Activated CD4-positive, alpha-beta T cell treated with anti-CD3 and anti-CD28 coated beads for 36 hours (primary cell): Measurements from ENCODE around the gene PLEKHA8. TPM values are rescaled to one million over a fixed set of nuclear protein-coding genes. Genes with fewer than 3 reads are reported as not detected.

Source experiments
- ATAC-seq: fragments of 200-7000 bp; cut with Tn5 transposase; one replicate; pipeline ENCODE4 v1.10.0; 2021; ENCODE audit warnings: mild to moderate bottlenecking, moderate library complexity
- CTCF ChIA-PET: fragments of 350-600 bp; sonication (Branson Sonifier 250); formaldehyde crosslinking; loops from one replicate; lab custom pipeline; 2021; ENCODE audit warnings: antibody characterized with exemption; lab: Charles Lee
- POLR2A ChIA-PET: fragments of 350-600 bp; sonication (Branson Sonifier 250); formaldehyde crosslinking; loops from one replicate; lab custom pipeline; 2021; ENCODE audit warnings: antibody characterized with exemption, inconsistent platforms; lab: Charles Lee
- DNase-seq: peaks from one replicate; pipeline ENCODE4 v3.0.0-alpha.2; 2020
- H3K27ac Mint-ChIP-seq: one replicate; pipeline ENCODE4 v1.8.0; 2021; ENCODE audit warnings: mixed read lengths
- H3K27me3 Mint-ChIP-seq: one replicate; pipeline ENCODE4 v1.8.0; 2021; ENCODE audit warnings: mixed read lengths
- H3K36me3 Mint-ChIP-seq: one replicate; pipeline ENCODE4 v1.8.0; 2021; ENCODE audit warnings: low read depth, mixed read lengths
- H3K4me1 Mint-ChIP-seq: one replicate; pipeline ENCODE4 v1.8.0; 2021; ENCODE audit warnings: mixed read lengths
- H3K4me3 Mint-ChIP-seq: one replicate; pipeline ENCODE4 v1.8.0; 2021; ENCODE audit warnings: mild to moderate bottlenecking, moderate library complexity, mixed read lengths
- H3K9me3 Mint-ChIP-seq: one replicate; pipeline ENCODE4 v1.8.0; 2021; ENCODE audit warnings: low read depth, mixed read lengths
- intact Hi-C, 2 experiments: fragments of 100-400 bp; cut with DNase I in 1 of 2; cut with micrococcal nuclease in 1 of 2; formaldehyde crosslinking; loops; one replicate each; pipeline versions ENCODE4 v1.14.2 to v1.15.1; 2022 to 2024; cut with DNase I, micrococcal nuclease
- total RNA-seq, 2 experiments: library from RNA; stranded (reverse); gene quantifications; one replicate each; pipeline ENCODE4 v1.2.3, GENCODE V29; 2021

The PLEKHA8 gene
- total RNA-seq, 2 experiments from 2014 or later, result 9.0 to 11.1 TPM

DNA sequence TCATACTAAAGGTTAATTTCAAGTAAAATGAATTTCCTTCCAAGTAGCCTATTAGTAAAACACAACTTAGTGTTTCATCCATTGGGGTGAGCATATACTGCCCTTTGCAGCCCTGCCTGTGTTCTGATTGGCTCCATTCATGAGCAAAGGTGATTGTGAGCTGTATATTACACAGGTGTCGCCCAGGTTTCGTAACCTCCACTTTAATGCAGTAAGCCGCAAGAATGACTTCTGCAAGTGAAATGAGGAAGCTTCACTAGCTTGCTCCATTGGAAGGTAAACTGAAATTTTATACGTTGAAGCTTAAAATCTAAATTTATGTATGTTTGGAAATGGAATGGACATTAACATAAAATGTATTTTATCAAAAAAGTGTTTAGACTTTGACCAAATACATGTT lies 131.0 kb downstream of the PLEKHA8 start:
- H3K4me1 Mint-ChIP-seq, result peaks cover 63% of the 10 kb centered on the region

DNA sequence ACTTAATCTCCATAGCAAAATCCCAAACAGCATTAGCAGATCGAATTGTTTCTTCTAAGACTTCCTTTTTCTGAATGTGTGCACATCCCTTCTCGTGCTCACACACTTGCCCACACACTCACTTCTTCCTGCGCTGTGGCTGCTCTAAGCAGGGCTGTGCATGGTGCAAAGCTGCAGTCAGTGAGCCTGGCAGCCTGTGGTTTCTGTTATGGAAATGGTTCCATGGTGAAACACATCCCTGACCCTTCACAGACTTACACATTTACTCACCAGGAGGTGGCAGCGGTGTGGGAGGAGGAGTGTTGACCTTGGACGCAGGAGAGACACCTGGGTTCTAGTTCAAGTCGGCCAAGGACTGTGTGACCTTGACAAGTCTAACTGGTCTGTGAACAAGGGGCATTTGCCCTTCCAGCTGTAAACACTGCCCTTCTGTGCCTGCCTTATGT lies 131.5 kb downstream of the PLEKHA8 start:
- no peaks in the 10 kb centered on the region for H3K9me3 Mint-ChIP-seq
- peak; percentile 49 for ATAC-seq
- peak; percentile 66 for DNase-seq
- no peak overlapping the region for H3K4me3 Mint-ChIP-seq
- H3K36me3 Mint-ChIP-seq, result peaks cover 2% of the 10 kb centered on the region
- intact Hi-C loops, result loop anchor here (5.0 to 10.0 kb wide), 5 partner anchors 125 to 403 kb away; partner anchors contain the start of genes NOD1 (in 1 of the 2) and ZNRF2 (in 1 of the 2)
- CTCF ChIA-PET, result interaction anchor here (0.7 to 1.5 kb wide), 2 partner anchors 16 to 20 kb away, joined by 3 to 4 read pairs; no protein-coding TSS in a partner anchor
- H3K27ac Mint-ChIP-seq, result peak overlapping the region; percentile 35
- POLR2A ChIA-PET, result no interaction called here
- peaks cover 65% of the 10 kb centered on the region for H3K4me1 Mint-ChIP-seq
- no peaks in the 10 kb centered on the region for H3K27me3 Mint-ChIP-seq

More for the DNA sequence above, 131.0 kb downstream of the PLEKHA8 start:
- POLR2A ChIA-PET, result no interaction called here
- no peak overlapping the region for H3K27ac Mint-ChIP-seq
- CTCF ChIA-PET, result interaction anchor here (0.6 to 0.7 kb wide), 2 partner anchors 21 to 69 kb away, joined by 3 read pairs; no protein-coding TSS in a partner anchor
- H3K4me3 Mint-ChIP-seq, result no peak overlapping the region
- no peaks in the 10 kb centered on the region for H3K9me3 Mint-ChIP-seq
- ATAC-seq (no peak), DNase-seq (no peak)
- H3K27me3 Mint-ChIP-seq, result no peaks in the 10 kb centered on the region
- peaks cover 2% of the 10 kb centered on the region for H3K36me3 Mint-ChIP-seq
- intact Hi-C loops, result no loop called here

DNA sequence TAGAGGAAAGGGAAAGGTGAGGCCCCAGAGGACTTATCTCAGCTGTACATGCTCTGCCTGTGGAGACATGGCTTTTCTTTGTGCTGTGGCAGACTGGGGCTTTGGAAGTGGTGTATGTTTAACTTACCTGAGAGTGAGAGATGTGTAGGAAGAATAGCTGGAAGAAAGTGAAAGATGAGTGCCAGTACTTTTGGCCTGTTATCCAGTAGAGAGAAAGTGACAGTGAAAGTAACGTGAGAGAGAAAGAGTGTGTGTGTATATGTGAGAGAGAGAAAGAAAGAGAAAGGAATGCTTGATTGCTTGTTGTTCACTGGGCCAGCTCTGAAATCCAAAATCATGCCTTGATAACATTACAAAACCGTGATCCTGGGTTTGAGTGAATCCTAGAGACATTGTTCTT lies 132.1 kb downstream of the PLEKHA8 start:
- H3K4me1 Mint-ChIP-seq, result peaks cover 65% of the 10 kb centered on the region
- H3K27ac Mint-ChIP-seq, result peak overlapping the region; percentile 35
- POLR2A ChIA-PET, result no interaction called here
- DNase-seq, result no peak
- H3K9me3 Mint-ChIP-seq, result no peaks in the 10 kb centered on the region
- H3K36me3 Mint-ChIP-seq, result peaks cover 2% of the 10 kb centered on the region
- H3K4me3 Mint-ChIP-seq, result no peak overlapping the region
- intact Hi-C loops, result loop anchor here (5.0 to 10.0 kb wide), 5 partner anchors 124 to 402 kb away; partner anchors contain the start of genes NOD1 (in 1 of the 2) and ZNRF2 (in 1 of the 2)
- H3K27me3 Mint-ChIP-seq, result no peaks in the 10 kb centered on the region
- CTCF ChIA-PET, result interaction anchor here (1.5 to 1.9 kb wide), 2 partner anchors 16 to 389 kb away, joined by 4 read pairs; no protein-coding TSS in a partner anchor
- ATAC-seq, result no peak

DNA sequence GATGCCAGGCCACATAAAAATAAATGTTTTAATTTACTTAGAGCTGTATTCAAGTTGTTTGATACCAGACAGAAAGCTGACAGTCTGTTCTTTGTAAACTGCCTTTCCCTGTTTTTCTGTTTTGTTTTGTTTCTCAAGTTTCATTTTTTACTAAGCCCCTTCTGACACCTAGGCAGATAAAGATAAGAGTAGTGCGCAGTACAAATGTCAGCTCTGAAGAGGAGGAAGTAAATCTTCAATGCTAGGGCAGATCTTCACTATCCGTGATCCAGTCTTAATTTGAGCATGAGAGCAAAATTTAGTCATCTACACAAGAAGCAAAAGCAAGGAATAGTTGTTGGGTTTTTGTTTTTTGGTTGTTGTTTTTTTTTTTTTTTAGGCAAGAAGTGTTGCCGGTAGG lies 133.9 kb downstream of the PLEKHA8 start:
- DNase-seq (no peak), ATAC-seq (no peak)
- POLR2A ChIA-PET, result no interaction called here
- peaks cover 57% of the 10 kb centered on the region for H3K4me1 Mint-ChIP-seq
- CTCF ChIA-PET, result interaction anchor here (1.1 to 1.9 kb wide), 3 partner anchors 31 to 387 kb away, joined by 3 to 5 read pairs (median 4); no protein-coding TSS in a partner anchor
- peaks cover 2% of the 10 kb centered on the region for H3K36me3 Mint-ChIP-seq
- H3K4me3 Mint-ChIP-seq, result peak overlapping the region; percentile 13
- H3K27me3 Mint-ChIP-seq, result no peaks in the 10 kb centered on the region
- peak overlapping the region; percentile 48 for H3K27ac Mint-ChIP-seq
- intact Hi-C loops, result loop anchor here (2.0 to 10.0 kb wide), 7 partner anchors 27 to 400 kb away; partner anchors contain the start of genes ZNRF2 (in 2 of the 2), MTURN (in 1 of the 2) and NOD1 (in 1 of the 2)
- H3K9me3 Mint-ChIP-seq, result no peaks in the 10 kb centered on the region

DNA sequence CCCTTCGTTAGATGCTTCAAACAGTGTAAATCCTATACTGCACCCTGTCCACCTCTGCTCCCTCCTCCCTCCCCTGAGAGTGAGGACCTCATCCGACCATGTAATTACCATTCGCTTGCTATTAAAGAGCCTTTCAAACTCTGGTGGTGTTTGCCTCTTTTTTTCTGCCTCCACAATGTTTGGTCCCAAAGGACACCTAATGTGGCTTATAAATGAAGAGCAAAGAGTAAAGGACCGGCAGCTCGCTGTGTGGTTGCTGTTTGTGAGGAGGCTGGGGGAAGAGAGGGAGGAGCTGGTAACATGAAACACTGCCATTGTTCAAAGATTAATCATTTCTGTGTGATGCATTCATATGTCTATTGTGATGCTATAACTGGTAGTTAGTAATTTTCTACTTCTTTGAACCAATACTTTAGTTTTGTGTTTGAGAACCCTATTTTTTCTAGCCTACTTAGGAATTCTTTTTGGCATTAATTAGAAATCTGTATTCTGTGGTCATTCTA lies 134.5 kb downstream of the PLEKHA8 start:
- Mint-ChIP-seq H3K9me3 (no peaks in the 10 kb centered on the region), H3K36me3 (peaks cover 2% of the 10 kb centered on the region), H3K27ac (peak overlapping the region; percentile 63), H3K4me1 (peaks cover 52% of the 10 kb centered on the region), H3K4me3 (peak overlapping the region; percentile 13), H3K27me3 (no peaks in the 10 kb centered on the region)
- intact Hi-C loops, result loop anchor here (2.0 to 10.0 kb wide), 7 partner anchors 28 to 400 kb away; partner anchors contain the start of genes ZNRF2 (in 2 of the 2), MTURN (in 1 of the 2) and NOD1 (in 1 of the 2)
- peak; percentile 57 for DNase-seq
- ChIA-PET POLR2A (no interaction called here), CTCF (interaction anchor here (0.7 to 1.9 kb wide), 4 partner anchors 20 to 116 kb away, joined by 3 to 7 read pairs (median 4); no protein-coding TSS in a partner anchor)
- peak; percentile 78 for ATAC-seq

DNA sequence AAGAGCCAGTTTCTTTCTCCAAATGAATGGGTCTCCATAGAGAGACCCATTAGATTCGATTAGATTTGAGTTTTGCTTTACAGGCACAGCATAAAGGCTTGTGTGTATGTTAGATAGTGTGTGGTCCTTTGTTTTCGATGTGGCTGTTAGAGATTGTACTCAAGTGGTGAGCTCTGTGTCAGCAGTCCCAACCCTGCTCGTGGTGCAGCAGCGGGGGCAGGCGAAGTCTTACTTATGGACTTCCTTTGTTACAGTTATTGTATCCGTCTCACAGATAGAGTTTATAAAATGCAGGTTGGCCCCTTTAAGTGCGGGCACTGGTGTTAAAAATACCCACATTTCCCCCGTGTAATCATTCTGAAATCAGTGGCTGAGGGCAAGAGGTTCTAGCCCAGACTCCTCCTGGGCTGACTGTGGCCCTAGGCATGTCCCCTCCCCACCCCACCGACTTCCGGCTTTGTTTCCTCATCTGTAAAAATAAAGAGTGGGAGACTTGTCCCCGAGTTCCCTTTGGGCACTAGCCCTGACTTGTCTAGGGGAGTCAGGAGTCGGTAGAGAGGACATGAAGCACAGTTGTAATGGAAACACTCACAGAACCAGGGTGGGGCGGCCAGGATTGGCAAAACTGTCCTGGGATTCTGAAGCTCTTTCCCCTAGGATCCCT lies 135.2 kb downstream of the PLEKHA8 start:
- intact Hi-C loops, result loop anchor here (2.0 to 10.0 kb wide), 7 partner anchors 29 to 399 kb away; partner anchors contain the start of genes ZNRF2 (in 2 of the 2), MTURN (in 1 of the 2) and NOD1 (in 1 of the 2)
- Mint-ChIP-seq H3K27ac (peak overlapping the region; percentile 63), H3K27me3 (no peaks in the 10 kb centered on the region), H3K4me3 (peak overlapping the region; percentile 13), H3K36me3 (peaks cover 2% of the 10 kb centered on the region), H3K9me3 (no peaks in the 10 kb centered on the region), H3K4me1 (peaks cover 48% of the 10 kb centered on the region)
- ATAC-seq (peak; percentile 44), DNase-seq (peak; percentile 51)
- POLR2A ChIA-PET, result no interaction called here
- CTCF ChIA-PET, result interaction anchor here (0.7 to 1.9 kb wide), 6 partner anchors 19 to 410 kb away, joined by 3 to 7 read pairs (median 4); no protein-coding TSS in a partner anchor

DNA sequence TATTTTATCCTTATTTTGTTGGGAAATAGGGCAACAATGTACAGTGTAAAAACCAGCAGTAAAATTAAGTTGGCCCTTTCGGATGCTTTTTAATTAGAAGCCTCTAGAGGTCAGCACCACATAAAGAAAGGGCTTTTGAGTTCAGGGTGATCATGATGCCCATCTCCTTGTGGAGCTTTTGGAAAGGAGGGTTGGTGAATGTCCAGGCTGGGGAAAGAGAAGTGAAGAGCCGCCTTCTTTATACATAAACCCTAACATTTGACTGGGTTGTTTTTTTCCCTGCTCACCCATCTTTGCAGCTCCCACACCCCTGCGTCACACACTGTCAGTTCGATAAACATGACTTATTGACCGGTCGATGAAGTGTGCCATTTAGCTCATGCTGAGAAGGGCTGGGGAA lies 136.4 kb downstream of the PLEKHA8 start:
- Mint-ChIP-seq H3K4me1 (peaks cover 38% of the 10 kb centered on the region), H3K27ac (peak overlapping the region; percentile 17), H3K27me3 (no peaks in the 10 kb centered on the region), H3K4me3 (no peak overlapping the region), H3K9me3 (no peaks in the 10 kb centered on the region), H3K36me3 (peaks cover 2% of the 10 kb centered on the region)
- CTCF ChIA-PET, result interaction anchor here (1.0 to 1.6 kb wide), 4 partner anchors 14 to 184 kb away, joined by 3 to 4 read pairs (median 4); no protein-coding TSS in a partner anchor
- POLR2A ChIA-PET, result no interaction called here
- intact Hi-C loops, result loop anchor here (1.0 to 10.0 kb wide), 7 partner anchors 120 to 400 kb away; partner anchors contain the start of genes NOD1 (in 1 of the 2) and ZNRF2 (in 1 of the 2)
- DNase-seq (no peak), ATAC-seq (peak; percentile 24)

DNA sequence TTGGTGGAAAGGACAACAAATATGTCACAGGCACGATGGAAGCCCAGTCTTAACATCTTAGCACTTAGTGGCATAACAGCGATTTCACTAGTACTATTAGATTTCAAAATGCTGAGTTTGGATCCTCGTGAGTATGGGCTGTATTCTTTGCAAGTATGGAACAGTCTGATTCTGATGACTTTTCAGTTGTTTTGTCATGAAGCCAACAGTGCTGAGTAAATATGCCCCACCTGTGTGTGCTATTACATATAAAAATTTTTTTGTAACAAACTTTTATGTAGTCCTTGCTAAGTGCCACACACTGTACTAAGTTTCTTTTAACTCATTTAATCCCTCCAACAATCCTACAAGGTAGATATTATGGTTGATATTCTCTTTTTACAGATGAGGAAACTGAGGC lies 137.4 kb downstream of the PLEKHA8 start:
- Mint-ChIP-seq H3K4me3 (no peak overlapping the region), H3K9me3 (no peaks in the 10 kb centered on the region), H3K27me3 (no peaks in the 10 kb centered on the region), H3K36me3 (no peaks in the 10 kb centered on the region), H3K27ac (no peak overlapping the region), H3K4me1 (peaks cover 28% of the 10 kb centered on the region)
- CTCF ChIA-PET, result interaction anchor here (0.7 kb wide), 1 partner anchor 129 kb away, joined by 3 read pairs; no protein-coding TSS in a partner anchor
- POLR2A ChIA-PET, result no interaction called here
- ATAC-seq (no peak), DNase-seq (no peak)
- intact Hi-C loops, result loop anchor here in 1 of 2 experiments (2.0 to 10.0 kb wide), 2 partner anchors 119 to 187 kb away; partner anchors contain the start of gene ZNRF2

DNA sequence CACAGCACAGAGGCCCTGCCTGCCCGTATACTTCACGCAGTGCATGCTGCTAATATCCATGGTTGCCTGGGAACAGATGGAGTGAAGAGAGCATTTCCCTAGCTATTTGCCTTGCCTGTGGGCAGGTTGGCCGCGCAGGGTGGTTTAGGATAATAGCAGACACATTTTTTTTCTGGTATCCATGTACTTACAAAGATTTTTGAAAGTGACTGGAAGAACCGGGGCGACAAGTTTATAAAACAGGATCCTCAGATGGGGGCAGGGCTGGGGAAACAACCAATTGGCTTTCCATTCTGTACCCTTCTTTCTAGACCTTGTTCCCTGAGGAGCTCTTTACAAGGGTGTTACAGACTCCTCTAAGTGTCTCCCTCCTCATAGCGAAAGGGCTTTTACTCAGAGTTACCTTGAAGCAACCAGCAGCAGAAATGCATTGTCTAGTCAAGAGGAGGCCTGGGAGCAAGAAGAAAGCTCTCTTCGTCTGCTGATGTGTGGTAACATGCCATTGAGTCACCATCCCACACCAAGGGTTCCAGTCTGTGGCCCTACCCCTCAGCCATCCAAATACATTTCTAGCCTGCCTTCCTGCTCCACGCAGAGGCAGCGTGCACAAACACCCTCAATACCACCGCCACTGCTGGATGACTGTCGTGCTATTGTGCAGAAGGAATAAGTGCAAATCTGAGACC lies 138.1 kb downstream of the PLEKHA8 start:
- H3K36me3 Mint-ChIP-seq, result no peaks in the 10 kb centered on the region
- H3K27me3 Mint-ChIP-seq, result no peaks in the 10 kb centered on the region
- DNase-seq (no peak), ATAC-seq (no peak)
- intact Hi-C loops, result loop anchor here in 1 of 2 experiments (10.0 kb wide), 1 partner anchor 119 kb away; the partner anchor contains the start of gene ZNRF2
- H3K9me3 Mint-ChIP-seq, result no peaks in the 10 kb centered on the region
- H3K4me1 Mint-ChIP-seq, result peaks cover 25% of the 10 kb centered on the region
- POLR2A ChIA-PET, result no interaction called here
- no peak overlapping the region for H3K4me3 Mint-ChIP-seq
- CTCF ChIA-PET, result interaction anchor here (0.6 to 0.7 kb wide), 3 partner anchors 130 to 1611 kb away, joined by 3 read pairs; no protein-coding TSS in a partner anchor
- no peak overlapping the region for H3K27ac Mint-ChIP-seq

DNA sequence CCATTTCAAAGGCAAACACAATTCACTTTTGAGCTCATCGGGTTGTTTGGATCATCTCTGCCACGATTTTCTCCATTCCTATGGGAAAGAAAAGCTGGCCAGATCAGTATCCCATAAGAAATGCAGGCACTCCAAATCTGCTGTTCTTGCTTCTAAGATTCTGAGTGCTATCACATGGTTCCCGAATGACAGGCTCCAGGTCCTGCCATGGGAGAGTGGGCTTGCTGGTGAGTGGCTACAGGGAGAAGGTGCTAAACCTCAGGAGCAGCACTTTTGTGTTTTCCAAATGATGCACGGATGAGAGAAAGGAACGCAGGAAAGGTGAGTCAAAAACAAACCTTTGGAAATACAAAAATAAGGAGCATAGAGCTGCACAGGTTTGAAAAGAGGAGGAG lies 138.6 kb downstream of the PLEKHA8 start:
- H3K4me1 Mint-ChIP-seq, result peaks cover 22% of the 10 kb centered on the region
- DNase-seq, result no peak
- POLR2A ChIA-PET, result no interaction called here
- H3K36me3 Mint-ChIP-seq, result no peaks in the 10 kb centered on the region
- no peak overlapping the region for H3K4me3 Mint-ChIP-seq
- CTCF ChIA-PET, result interaction anchor here (0.6 to 0.7 kb wide), 3 partner anchors 163 to 1612 kb away, joined by 3 to 5 read pairs (median 3); no protein-coding TSS in a partner anchor
- no peak overlapping the region for H3K27ac Mint-ChIP-seq
- intact Hi-C loops, result loop anchor here in 1 of 2 experiments (10.0 kb wide), 1 partner anchor 118 kb away; the partner anchor contains the start of gene ZNRF2
- no peaks in the 10 kb centered on the region for H3K9me3 Mint-ChIP-seq
- no peaks in the 10 kb centered on the region for H3K27me3 Mint-ChIP-seq
- ATAC-seq, result no peak
